WTC11 (cell line): ENCODE measurements around the gene ARX.

Source experiments
- GABPB1 ChIP-seq: sonication (generic); formaldehyde crosslinking; IDR thresholded peaks from 2 replicates; pipeline ENCODE4 v1.8.1; 2023; ENCODE audit warnings: mild to moderate bottlenecking, missing genetic modification reagents
- IRF2 ChIP-seq: sonication (generic); formaldehyde crosslinking; IDR thresholded peaks from 2 replicates; pipeline ENCODE4 v1.8.0; 2022; ENCODE audit warnings: low read depth, missing genetic modification reagents, borderline replicate concordance
- KAT7 ChIP-seq: sonication (generic); formaldehyde crosslinking; IDR thresholded peaks from 2 replicates; pipeline ENCODE4 v1.8.1; 2023; ENCODE audit warnings: missing genetic modification reagents, mild to moderate bottlenecking, borderline replicate concordance
- NR3C1 ChIP-seq: sonication (generic); formaldehyde crosslinking; conservative IDR thresholded peaks from 2 replicates; pipeline ENCODE4 v1.8.1; 2023; ENCODE audit warnings: low read depth, mild to moderate bottlenecking, missing genetic modification reagents
- SP1 ChIP-seq: sonication (generic); formaldehyde crosslinking; conservative IDR thresholded peaks from 2 replicates; pipeline ENCODE4 v1.8.1; 2022; ENCODE audit warnings: missing genetic modification reagents
- ZNF232 ChIP-seq: sonication (generic); formaldehyde crosslinking; IDR thresholded peaks from 2 replicates; pipeline ENCODE4 v1.8.0; 2022; ENCODE audit warnings: mild to moderate bottlenecking, missing genetic modification reagents
- ZNF423 ChIP-seq: fragments of 250-450 bp; sonication (Bioruptor Pico); IDR thresholded peaks from 2 replicates; pipeline ENCODE4 v2.1.2; 2022; ENCODE audit warnings: mild to moderate bottlenecking, moderate library complexity
- TF ChIP-seq, protein P1 (sequence below): fragments of 200-600 bp; IDR thresholded peaks from 2 replicates; pipeline ENCODE4 v1.8.0; 2022; ENCODE audit warnings: antibody characterized with exemption
- TF ChIP-seq, protein P2 (sequence below): sonication (generic); formaldehyde crosslinking; IDR thresholded peaks from 2 replicates; pipeline ENCODE4 v1.8.1; 2022; ENCODE audit warnings: low read depth, mild to moderate bottlenecking, moderate library complexity, missing genetic modification reagents, borderline replicate concordance
- TF ChIP-seq, protein P3 (sequence below): sonication (generic); formaldehyde crosslinking; IDR thresholded peaks from 2 replicates; pipeline ENCODE4 v1.8.1; 2023; ENCODE audit warnings: mild to moderate bottlenecking, missing genetic modification reagents, moderate library complexity
- TF ChIP-seq, protein P4 (sequence below): sonication (generic); formaldehyde crosslinking; IDR thresholded peaks from 2 replicates; pipeline ENCODE4 v1.8.0; 2022; ENCODE audit warnings: mild to moderate bottlenecking, missing genetic modification reagents

DNA sequence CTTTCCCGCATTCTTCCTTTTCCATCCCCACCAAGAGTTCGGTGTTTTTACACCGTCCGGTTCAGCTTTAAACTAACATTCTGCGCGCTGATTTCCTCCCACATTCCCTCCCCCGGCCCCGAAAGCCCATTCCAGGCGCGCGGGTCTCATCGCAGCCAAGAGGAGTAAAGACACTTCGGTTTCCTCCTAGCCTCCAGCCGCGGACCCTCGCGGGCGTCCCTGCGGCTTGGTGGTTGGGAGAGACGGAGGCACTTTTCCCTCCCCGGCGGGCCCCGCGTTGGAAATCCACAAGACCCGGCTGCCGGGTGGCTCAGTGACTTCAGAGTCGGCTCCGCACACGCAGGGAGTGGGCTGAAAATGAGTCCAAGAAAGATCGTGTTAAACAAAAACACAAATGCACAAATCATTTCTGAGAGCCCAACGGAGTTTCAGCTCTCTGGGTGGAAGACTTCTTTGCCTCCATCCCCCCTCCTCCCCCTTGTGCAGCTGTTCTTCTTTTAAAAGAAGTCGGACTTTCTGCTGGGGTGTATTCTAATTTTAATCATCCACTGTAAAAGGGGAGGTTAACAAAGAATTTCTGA, 2.0 kb upstream of the ARX start:
- TF ChIP-seq, protein P1, sequence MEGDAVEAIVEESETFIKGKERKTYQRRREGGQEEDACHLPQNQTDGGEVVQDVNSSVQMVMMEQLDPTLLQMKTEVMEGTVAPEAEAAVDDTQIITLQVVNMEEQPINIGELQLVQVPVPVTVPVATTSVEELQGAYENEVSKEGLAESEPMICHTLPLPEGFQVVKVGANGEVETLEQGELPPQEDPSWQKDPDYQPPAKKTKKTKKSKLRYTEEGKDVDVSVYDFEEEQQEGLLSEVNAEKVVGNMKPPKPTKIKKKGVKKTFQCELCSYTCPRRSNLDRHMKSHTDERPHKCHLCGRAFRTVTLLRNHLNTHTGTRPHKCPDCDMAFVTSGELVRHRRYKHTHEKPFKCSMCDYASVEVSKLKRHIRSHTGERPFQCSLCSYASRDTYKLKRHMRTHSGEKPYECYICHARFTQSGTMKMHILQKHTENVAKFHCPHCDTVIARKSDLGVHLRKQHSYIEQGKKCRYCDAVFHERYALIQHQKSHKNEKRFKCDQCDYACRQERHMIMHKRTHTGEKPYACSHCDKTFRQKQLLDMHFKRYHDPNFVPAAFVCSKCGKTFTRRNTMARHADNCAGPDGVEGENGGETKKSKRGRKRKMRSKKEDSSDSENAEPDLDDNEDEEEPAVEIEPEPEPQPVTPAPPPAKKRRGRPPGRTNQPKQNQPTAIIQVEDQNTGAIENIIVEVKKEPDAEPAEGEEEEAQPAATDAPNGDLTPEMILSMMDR: no peak
- TF ChIP-seq NR3C1 (CRISPR knock-in tag) (no peak), ZNF232 (CRISPR knock-in tag) (no peak), GABPB1 (CRISPR knock-in tag) (no peak), IRF2 (CRISPR knock-in tag) (no peak), KAT7 (CRISPR knock-in tag) (no peak), SP1 (CRISPR knock-in tag) (no peak), ZNF423 (no peak)
- TF ChIP-seq, protein P2, sequence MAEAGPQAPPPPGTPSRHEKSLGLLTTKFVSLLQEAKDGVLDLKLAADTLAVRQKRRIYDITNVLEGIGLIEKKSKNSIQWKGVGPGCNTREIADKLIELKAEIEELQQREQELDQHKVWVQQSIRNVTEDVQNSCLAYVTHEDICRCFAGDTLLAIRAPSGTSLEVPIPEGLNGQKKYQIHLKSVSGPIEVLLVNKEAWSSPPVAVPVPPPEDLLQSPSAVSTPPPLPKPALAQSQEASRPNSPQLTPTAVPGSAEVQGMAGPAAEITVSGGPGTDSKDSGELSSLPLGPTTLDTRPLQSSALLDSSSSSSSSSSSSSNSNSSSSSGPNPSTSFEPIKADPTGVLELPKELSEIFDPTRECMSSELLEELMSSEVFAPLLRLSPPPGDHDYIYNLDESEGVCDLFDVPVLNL (CRISPR knock-in tag): no peak
- TF ChIP-seq, protein P3, sequence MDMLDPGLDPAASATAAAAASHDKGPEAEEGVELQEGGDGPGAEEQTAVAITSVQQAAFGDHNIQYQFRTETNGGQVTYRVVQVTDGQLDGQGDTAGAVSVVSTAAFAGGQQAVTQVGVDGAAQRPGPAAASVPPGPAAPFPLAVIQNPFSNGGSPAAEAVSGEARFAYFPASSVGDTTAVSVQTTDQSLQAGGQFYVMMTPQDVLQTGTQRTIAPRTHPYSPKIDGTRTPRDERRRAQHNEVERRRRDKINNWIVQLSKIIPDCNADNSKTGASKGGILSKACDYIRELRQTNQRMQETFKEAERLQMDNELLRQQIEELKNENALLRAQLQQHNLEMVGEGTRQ (CRISPR knock-in tag): no peak
- TF ChIP-seq, protein P4, sequence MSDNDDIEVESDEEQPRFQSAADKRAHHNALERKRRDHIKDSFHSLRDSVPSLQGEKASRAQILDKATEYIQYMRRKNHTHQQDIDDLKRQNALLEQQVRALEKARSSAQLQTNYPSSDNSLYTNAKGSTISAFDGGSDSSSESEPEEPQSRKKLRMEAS (CRISPR knock-in tag): no peak
